ENCODE results near the gene PPCDC.
A peak's percentile ranks its signal among the peaks of the same experiment; 100 is the strongest.

PPCDC gene

DNA sequence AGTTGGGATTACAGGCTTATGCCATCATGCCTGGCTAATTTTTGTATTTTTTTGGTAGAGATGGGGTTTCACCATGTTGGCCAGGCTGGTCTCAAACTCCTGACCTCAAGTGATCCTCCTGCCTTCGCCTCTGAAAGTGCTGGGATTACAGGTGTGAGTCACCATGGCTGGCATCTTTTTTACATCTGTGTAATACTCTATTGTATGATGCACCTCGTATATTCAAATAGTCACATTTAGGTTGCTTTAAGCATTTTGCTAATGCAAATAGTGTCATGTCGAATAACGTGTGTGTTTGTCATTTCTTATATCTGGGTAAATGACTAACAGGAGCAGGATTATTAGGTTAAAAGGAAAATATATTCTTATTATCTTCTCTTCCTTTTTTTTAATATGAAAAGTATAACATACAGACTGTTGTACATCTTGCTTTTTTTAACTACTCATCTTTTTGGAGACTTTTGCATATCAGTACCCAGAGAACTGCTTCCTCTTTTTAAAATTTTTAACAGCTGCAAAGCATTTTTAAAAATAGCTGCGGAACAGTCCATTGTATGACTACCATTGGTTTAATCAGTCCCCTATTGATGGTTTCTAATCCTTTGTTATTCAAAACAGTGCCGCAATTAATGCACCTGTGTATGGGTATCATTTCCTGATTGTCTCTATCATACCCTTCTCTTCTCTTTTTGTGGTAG, 14.6 kb upstream of the PPCDC start:
- no peak for DNase-seq

DNA sequence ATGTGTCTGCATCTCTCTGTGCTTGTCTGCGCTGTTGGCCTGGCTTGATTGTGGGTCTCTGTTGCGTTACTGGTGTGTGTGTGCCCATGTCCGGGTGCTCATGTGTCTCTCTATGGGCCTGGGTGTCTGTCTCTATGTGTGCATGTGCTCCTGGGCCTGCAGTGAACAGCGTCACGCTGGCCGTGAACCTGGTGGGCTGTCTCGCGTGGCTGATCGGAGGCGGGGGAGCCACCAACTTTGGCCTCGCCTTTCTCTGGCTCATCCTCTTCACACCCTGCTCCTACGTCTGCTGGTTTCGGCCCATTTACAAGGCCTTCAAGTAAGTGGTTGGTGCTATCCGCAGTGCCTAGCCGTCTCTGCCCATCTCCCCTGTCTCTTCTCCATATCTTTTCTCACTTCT, 7.0 kb upstream of the PPCDC start:
- no peak for DNase-seq

DNA sequence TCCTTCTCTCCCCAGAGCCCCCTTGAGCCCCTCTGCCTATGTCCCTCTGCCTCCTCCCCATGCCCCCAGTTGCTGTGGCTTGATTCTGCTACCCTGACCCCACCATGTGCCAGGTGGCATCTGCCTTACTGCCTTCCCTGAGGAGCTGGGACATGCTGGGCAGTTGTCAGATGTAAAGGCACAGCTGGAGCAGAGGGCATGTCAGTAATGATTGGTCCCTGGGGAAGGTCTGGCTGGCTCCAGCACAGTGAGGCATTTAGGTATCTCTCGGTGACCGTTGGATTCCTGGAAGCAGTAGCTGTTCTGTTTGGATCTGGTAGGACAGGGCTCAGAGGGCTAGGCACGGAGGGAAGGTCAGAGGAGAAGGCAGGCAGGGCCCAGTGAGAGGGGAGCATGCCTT, 3.5 kb upstream of the PPCDC start:
- no peak for DNase-seq

DNA sequence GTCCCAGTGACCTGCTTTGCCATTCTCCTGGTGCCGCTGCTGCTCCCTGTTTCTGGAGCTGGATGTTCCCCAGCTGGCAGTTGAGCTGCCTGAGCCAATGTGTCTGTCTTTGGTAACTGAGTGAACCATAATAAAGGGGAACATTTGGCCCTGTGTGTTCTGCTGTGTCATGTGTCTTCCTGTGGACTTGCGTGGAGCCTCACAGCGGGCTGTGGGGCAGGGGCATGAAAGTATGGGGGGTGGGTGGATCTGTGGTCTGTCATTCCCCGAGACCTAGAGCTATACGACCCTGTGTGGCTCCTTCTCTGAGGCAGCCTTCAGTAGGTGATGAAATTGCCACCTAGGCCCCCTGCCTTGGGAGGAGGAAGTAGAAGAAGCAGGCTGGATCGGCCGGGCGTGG, 2.0 kb upstream of the PPCDC start:
- no peak for DNase-seq

DNA sequence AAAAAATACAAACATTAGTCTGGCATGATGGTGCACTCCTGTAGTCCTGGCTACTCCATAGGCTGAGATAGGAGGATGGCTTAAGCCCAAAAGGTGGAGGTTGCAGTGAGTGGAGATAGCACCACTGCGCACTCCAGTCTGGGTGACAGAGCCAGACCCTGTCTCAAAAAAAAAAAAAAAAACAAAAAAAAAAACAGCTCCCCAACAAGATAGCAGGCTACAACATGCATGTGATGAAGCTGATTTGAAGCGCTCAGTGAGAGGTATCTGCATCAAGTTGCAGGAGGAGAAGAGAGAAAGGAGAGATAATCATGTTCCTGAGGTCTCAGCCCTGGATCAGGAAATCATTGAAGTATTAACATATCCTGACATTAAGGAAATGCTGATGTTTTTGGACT, 608 bp upstream of the PPCDC start:
- DNase-seq, result no peak

DNA sequence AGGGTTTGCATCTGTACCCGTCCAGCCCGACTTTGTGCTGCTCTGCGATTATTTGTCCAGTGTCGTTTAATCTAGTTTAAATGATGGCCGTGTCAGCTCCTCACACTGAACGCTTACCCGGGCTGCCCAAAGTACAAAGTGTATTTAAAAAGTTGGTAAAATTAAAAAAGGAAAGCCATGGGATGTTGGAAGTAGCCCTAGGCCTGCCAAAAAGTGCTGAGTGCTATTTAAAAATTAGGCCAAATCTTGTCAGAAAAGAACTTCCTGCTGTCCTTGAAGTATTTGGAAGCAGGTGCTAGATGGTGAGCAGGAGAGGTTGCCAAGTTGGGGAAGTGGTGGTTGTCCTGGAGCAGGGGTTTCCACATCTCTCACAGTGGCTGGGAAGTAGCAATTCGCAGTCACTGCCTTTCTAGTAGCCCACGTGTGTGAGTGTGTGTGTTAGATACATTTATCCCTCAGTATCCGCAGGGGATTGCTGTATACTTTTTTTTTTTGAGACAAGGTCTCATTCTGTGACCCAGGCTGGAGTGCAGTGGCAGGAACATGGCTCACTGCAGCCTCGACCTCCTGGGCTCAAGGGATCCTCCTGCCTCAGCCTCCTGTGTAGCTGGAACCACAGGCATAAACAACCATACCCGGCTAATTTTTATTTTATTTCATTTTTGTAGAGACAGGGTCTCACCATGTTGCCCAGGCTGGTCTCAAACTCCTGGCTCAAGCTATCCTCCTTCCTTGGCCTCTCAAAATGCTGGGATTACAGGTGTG, 664 bp downstream of the PPCDC start:
- no peak for DNase-seq

DNA sequence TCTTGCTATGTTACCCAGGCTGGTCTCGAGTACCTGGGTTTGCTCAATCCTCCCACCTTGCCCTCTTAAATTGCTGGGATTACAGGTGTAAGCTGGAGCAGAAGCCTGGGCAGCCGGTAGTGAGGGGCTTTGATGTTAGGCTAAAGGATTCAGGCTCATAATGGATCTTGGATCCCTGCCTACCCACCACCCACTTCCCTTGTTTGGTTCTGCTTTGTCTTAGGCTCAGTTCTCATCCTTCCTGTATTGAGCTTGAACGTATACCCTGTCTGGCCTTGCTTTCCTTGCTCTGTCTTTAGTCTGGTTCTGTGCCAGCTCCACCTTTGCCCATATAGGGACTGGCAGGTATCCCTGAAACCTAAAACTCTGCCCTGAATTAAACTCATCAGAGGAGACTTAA, 1.7 kb downstream of the PPCDC start:
- DNase-seq, result no peak

DNA sequence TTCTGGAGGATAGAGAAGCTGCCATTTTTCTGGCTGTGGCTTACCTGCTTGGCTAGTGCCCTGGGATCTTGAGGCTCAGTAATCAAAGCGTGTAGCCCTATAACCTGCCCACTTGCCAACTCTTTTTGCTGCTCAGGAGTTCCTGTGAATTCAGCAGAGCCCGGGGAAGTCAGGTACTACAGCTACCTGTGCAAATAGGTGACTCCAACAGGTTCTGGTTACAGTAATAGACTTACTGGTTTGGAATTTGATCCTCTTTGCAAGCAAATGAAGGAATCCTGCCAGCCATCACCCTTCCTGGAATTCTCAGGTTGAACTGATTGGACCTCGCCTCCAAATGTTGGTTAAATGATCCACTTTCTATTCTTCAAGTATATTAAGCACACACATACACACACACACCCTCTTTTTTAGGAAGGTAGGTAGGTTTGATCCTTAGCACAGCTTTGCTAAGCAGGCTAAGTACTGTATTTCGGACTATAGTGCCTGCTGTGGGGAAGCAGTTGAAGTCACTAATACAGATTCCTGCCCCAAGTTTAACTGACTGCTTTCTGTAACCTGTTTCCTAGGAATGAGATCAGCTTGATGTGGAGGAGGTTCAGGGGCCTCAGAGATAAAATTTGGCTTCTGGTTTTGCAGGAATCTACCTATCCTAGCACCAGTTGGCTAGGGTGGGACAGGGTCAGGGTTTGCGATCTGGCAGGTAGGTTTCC, 2.3 kb downstream of the PPCDC start:
- DNase-seq, result no peak

DNA sequence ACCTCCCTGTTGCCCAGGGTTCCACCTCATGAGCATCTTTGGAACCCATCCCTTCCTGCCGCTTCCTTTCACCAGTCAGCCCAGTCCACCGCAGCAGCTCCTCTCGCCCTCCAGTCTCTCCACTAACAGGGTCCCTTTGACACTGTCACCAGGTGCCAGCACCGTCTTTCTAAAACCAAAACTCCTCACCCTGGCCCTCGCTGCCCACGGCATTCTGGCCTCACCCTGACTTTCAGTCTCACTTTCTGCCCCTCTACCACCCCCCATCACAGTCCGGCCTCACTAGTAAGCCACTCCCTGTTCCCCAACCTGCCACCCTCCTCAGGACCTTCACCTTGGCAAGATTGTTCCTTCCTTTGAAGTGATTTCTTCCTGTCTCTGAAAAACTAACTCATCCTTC, 4.2 kb downstream of the PPCDC start:
- DNase-seq, result no peak

DNA sequence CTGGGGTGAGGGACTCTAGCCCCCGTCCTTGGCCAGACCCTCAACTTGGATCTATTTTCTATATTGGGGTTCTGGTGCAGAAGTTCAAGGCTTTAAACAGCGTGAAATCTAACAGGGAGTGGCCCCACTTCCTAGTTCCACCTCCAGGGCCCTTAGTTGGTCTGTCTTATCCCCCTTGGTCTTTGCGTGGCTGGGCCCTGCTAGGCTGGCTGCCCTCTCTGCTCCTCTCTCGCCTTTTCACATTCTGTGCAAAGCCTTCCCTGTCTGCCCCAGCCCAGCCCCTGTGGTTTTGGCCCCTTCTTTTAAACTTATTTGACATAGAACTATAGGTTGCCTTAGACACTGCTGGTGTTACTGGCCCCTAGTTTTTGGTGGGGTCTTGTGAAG, 5.6 kb downstream of the PPCDC start:
- no peak for DNase-seq

DNA sequence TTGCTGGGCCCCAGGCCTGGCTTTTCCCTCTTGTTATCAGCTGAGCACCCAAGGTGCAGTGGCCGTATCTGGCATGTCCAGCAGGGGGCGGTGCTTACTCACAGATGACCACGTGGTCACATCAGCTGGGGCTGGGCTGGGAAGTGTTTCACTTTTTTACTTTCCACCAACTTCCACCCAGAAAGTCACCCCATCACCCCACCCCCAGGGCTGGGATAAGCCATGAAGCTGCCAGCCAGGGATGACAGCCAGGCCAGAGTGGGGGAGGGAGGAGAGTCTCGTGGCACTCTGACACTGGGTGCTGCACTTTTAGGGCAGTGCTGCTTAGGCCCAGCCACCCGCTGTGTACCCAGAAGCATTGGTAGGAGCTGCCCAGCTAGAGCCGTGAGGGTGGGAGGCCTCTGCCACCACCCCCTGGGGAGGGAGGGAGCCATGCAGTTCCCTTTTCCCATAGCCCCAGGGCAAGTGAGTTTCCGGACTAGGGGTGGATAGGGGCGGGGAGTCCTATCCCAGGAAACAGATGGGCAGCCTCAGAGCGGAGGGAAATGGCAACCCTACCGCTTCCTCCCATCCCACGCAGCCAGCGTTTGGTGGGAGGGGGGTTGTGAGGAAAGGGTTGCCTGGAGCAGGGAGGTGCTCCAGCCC, 6.1 kb downstream of the PPCDC start:
- peak; percentile 71 for DNase-seq

DNA sequence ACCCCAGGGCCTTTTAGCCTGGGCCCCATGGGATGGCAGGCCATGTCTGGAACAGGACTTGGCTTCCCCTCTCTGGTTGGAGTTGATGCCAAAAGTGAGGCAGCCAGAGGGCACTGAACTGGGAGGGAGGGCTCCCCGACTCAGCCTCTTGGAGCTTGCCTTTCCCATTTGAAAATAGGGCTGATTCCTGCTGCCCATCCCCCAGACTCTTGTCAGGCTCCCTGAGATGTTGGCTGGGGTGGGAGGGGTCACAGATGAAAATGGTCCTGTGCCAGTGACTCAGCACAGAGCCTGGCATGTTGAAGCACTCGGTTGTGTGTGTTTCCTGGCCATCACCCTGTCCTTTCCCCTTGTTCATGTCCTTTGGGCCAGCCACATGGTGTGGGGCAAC, 6.6 kb downstream of the PPCDC start:
- DNase-seq, result no peak

DNA sequence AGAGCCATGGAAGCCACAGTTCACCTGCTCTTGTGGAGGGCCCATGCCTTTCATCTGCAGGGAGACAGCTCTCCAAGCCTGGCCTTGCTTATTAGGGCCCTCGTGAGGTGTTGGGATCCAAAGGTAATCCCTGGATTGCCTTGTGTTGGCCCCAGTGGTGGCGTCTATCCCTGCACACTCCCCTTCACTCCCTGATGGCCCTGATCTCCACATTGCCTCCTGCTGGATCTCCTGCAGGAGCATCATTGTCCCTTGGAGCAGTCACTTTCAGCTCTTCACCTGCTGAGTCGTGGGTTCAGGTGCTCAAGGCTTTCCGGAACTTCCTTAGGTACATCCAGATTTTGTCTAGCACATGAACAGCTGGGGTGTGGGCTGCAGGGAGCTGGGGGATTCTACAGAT, 7.0 kb downstream of the PPCDC start:
- no peak for DNase-seq

DNA sequence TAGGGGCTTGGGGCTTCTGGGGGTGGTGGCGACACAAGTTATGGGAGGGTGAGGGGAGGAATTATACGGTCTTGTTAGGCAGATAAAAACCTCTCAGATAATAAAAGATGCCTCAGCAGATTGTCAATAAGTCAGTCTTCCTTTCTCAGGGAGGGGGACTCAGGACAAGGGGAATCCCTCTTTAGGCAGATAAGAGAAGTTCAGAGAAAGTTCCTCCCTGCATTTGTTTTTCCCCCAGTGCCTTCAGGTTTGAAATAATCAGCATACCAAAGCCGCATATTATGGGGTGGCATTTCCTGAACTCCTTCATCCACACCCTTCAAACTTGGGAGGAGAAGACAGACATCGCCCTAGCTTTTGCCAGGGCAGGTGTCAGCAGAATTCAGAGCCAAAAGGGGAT, 8.5 kb downstream of the PPCDC start:
- no peak for DNase-seq

DNA sequence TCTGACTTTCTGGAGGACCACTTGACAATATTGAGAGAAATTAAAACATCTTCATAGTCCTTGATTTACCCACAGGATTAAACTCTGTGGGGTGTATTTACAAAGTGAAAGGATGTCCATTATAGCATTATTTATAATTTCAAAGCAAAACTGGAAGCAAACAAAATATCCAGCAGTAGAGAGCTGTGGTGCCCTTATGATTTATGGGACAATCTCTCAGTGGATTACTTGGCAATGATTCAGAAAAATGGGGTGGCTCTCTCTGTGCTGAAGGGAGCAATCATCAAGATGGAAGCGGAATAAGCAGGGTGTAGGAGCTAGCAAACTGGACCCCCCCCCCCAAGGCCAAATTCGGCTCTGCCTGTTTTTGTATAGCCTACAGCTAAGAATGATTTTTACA, 9.0 kb downstream of the PPCDC start:
- no peak for DNase-seq

DNA sequence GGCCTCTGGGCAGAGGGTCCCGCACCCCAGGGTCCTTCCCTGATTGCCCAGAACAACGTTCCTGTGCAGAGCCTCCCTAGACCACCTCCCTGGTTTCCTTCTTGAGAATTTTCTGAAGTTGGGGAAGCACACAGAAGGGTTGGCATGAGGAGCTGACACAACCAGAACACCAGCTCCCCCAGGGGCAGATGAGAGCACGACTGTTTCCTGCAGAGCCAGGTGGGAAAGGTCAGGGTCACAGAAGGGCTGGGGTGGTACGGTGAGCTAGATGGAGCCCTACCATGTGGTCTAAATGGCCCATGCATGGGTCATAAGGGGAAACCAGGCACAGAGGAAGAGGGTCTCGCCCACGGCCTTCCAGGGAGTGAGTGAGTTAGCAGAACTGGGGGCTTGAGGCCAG, 10.4 kb downstream of the PPCDC start:
- DNase-seq, result no peak

DNA sequence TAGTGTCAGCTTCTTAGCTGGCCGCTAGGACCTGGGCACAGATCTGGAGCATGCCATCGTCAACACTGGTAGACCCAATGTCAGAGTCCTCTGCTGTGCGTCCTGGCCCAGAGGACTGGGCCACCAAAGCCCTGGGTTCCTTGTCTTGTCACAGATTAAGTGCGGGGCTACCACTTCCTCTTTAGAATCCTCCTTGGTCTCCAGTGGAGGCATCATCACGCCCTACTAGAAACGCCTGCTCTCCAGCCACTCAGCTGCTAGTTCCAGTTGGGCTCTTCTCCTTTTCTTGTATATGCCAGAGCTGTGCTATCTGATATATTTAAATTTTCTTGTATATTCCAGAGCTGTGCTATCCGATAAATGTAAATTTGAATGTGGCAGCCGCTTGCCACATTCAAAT, 11.2 kb downstream of the PPCDC start:
- DNase-seq, result no peak

DNA sequence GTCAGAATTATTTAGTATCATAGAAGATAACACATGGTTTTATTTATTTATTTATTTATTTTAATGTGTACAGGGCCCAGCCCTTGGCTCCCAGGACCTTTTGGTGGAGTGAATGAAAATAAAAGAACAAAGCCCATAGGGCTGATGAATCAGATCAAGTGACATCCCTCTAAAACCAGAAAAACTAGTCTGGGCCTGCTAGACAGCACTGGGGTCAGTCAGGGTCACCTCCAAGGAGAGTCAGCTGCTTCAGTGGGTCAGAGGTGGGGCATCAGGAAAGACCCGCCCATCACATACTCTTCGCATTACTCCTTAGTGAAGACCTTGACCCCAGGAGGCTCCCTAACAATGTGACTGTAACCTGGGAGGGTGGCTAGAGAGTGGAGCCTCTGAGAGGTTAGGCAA, 12.8 kb downstream of the PPCDC start:
- DNase-seq, result no peak

DNA sequence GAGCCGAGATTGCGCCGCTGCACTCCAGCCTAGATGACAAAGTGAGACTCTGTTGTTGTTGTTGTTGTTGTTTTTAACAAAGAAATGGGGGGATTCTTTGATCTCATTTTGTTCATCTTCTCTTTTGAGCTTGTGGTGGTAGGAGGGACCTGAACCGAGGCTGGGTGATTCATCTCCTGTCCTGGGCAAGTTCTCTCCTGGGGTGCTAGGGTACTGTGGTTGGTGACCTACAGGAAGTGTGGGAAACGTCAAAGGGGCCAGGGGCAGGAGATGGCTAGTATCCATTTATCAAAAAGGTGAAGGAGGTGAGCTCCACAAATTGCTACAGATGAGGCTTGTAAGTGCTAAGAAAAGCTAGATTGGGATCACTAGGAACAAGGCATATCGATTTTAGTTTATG, 14.3 kb downstream of the PPCDC start:
- DNase-seq, result no peak

DNA sequence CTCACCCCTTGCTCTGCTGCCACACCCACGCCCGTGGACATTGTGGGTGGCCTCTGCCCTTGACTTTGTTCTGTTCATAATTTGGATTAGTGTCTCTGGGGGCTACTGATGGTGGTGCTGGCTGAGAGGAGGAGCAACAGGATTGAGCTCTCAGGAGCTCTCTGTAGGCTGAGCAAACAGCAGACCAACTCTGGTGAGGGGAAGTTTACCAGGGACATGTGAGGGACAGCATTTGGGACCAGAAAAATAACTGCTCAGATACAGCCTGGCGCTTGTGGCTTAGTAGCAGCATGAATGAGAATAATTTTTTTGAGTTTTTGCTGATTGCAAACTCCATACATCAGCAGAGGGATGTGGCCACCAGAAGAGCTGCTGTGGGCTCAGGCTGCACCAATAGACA, 14.8 kb downstream of the PPCDC start:
- no peak for DNase-seq

DNA sequence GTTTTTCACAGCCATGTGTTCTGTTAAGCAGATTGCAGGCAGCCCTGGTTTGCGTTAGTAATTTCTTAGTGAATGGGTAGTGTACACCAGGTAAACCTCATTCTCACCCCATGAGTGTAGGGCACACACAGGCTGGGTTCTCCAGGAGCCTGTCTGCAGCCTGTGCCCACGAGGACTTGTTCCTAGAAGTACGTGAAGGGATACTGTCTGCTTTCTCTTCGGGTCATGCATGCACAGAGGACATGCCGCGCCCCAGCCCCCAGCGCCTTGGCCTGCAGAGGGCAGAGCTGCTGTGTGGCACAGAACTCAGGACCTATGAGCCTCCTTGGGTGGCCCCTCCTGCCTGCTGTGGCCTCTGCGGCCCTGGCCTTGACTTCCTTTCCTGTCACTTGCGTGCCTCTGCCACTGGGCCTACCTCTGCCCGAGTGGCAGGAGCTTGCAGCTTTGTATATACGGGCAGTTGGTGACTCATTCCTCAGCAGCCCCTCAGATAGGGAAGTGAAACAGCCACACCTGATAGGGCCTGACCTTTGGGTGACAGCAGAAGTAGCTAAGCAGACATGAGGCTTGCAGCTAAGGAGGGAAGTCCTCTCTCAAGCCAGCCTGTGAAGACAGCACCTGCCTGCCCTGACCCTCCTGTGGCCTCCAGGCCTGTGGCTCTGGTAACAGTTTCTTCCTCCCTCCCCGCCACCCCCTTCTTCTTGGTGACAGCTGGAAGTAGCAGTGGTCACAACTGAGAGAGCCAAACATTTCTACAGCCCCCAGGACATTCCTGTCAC, 19.5 kb downstream of the PPCDC start:
- DNase-seq, result peak; percentile 48

DNA sequence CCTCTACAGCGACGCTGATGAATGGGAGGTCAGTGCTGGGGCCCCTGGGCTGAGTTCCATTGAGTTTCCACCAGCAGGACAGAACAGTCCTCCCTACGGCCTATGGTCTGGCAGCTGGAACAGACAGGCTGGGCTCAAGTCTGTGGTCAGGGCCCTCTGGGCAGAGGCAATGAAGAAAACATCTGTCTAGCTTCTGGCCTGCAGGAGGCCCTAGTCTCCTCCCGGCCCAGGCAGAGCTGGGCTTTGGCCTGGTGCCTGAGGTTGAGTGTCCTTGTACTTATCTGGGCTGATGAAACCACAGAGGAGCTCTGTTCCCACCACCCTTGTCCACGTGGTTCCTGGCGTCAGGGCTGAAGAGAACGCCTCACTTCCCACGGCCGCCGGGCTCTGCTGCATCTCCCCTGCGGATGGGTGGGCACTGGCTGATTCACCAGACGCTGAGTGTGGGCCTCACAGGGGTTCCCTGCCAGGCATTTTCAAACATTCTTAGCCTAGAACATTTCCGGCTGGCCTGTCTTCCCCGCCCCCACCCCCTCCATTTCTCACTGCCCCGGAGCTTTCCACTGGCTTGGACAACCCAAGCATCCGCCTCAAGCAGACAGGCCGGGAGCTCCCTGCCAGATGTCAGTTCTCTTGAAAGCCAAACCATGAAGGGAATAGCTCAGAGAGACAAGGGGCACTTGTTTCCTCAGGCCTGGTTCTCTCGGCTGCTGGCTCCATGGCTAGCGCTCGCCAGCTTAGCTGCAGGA, 20.3 kb downstream of the PPCDC start:
- peak; percentile 61 for DNase-seq

All from right kidney (tissue), 1 donor.